ENCODE data around the gene ERF.

DNA sequence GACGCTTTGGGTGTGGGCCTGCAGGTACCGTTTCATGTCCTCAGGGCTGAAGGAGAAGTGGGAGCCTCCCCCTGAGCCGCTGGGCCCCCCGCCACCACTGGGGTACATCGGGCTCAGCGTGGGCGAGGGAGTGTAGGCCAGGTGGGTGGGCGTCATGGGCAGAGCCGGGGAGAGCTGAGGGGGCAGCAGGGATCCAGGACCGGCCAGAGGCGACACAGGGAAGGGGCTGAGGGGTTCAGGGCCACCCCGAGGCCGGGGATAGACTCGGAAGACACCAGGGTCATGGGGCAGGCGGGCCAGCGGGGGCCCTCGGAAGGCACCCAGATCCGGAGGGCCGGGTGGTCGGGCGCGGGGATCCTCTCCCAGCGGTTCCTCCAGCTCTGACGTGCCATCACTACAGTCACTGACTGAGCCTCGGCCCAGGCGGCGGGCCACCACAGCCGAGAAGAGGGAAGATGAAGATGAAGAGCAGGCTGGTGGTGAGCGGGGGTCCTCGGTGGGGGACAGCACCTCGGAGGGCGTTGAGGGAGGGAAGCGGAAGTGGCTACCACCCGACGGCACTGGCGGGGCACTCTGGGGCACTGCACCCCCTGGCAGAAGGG is 5.7 kb downstream of the ERF start:
- TF ChIP-seq POLR2A (IDR thresholded peaks at IDR 0.05; ENCODE audit: low read length) (no peak), GATA1 (IDR thresholded peaks at IDR 0.05; ENCODE audit: low read depth, low read length) (no peak)

Measured in erythroblast (primary cell).